ENCODE results near the gene SYNC.
"Not testable (repeated sequence)": the region's sequence is repeated elsewhere in the genome, so short reads cannot be mapped to it uniquely, and the experiment has no call there.

Gene SYNC

GRCh38 chr1:32639489-32640075, 63.0 kb downstream of the SYNC start:
- no peak for DNase-seq

DNA sequence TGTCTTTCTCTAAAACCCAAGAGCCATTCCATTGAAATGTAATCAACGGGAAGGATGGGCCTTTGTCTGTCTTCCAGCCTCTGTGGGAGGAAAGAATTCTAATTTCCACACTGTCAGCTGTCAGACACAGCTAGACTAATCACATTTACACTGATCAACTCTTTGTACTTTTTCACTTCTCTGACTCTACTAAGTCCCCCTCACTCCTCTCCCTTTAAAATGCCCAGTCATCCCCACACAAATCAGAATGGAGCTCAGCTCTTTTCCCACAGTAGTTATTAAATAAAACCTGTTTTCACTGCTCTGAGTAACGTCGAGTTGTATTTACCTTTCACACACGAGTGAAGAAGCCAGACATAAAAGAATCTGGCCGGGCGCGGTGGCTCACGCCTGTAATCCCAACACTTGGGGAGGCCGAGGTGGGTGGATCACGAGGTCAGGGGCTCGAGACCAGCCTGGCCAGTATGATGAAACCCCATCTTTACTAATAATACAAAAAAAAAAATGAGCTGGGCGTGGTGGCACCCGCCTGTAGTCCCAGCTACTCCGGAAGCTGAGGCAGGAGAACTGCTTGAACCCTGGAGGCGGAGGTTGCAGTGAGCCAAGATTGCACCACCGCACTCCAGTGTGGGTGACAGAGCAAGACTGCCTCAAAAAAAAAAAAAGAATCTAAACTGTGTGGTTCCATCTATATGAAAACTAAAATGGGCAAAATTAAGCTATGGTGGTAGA, 65.5 kb downstream of the SYNC start:
- no peak for DNase-seq

DNA sequence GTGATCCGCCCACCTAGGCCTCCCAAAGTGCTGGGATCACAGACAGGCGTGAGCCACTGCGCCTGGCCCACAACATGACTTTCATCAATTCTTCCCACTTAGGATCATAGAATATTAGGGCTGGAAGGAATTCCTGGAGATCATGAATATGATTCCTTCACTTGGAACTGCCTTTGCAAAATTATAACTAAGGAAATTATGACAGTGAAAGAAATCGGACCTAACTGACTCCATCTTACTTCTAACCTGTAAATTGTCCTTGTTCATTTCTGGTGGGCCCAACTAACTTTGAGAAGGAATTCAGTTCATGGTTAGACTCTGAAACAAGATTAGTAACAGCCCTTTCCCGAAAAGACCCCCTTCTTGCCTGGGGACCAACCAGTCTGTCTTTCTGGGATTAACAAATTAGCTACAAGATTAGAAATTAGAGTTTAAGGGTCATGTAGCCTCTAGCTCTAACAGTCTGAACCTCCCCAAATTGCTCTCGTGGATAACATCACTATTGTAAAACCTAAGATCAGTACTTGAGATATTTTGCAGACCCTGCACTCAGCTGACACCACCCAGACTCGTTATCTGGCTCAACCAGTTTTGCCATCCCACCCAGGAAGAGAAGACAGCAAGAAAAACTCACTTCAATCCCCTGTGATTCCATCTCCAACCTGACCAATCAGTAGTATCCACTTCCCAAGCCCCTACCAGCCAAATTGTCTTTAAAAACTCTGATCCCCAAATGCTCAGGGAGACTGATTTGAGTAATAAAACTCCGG, 66.9 kb downstream of the SYNC start:
- DNase-seq = no peak

- no peak for DNase-seq
These were observed 69.7 kb downstream of the SYNC start for GRCh38 chr1:32632829-32633228.

DNA sequence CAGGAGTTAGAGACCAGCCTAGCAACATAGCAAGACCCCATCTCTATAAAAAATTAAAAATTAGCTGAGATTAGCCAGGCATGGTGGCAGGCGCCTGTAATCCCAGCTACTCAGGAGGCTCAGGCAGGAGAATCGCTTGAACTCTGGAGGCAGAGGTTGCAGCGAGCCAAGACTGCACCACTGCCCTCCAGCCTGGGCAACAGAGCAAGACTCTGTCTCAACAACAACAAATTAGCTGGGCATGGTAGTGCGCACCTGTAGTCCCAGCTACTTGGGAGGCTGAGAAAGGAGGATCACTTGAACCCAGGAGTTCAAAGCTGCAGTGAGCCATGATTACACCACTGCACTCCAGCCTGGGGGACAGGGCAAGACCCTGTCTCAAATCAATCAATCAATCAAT, 72.4 kb downstream of the SYNC start:
- not testable (repeated sequence) for DNase-seq

All from activated CD4-positive, alpha-beta T cell treated with anti-CD3 and anti-CD28 coated beads for 4 hours (primary cell).